Astrocyte of the spinal cord (primary cell): ENCODE data around the gene FAM124A.

Experiments
- DNase-seq: peaks from one replicate; pipeline ENCODE4 v3.0.0; 2011; ENCODE audit warnings: low read depth, low spot score
- H3K4me3 ChIP-seq: 2 replicates; pipeline ENCODE4 v1.5.1; 2011; ENCODE audit warnings: low read depth, mild to moderate bottlenecking, low read length, moderate library complexity
- in situ Hi-C: cut with HindIII; loops from 2 replicates; pipeline ENCODE4 v1.10.0; 2017; ENCODE audit warnings: low sequenced_read_pairs
- TF ChIP-seq, protein P1 (sequence below): IDR thresholded peaks from 2 replicates; pipeline ENCODE4 v1.5.1; 2012; ENCODE audit warnings: low read depth, mild to moderate bottlenecking, low read length, inconsistent platforms

FAM124A gene

DNA sequence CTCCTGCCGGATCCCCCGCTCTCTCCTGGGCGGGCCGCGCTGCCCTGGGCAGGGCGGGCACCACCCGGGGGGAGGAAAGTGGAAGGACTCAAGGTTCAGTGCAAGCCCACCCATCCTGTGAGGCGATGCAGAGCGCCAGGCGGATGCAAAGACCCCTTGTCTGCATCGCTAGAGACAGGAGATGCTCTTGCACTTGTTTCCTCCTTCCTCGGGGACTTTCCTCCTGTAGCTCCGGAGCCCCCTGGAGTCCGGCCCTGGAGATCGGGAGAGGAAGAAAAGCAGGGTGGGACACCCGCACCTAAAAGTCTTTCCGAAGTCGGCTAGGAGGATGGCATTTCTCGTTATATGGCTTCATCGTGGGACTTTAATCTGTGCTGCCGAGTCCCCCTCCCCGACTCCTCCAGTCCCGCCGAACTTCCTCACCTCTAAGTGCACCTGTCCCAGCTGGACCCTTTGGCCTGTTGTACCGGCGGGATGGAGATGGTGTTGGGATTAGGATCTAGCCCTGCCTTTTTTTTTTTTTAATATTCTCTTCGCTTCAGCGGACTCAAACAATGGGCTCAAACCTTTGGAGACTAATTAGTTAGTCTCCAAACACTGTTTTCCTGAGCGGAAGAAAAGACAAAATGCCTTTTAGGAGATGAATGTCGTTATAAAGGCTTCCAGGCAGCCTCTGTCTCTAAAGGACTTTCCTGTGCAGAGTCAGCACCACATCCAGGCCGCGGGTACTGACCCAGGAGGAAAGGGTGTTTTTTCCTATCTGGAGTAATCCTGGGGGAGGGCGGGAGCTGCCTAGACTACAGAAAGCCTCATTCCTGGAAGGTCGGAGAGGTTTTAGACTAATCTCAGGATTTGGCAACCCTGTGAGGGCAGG is 725 bp downstream of the FAM124A start:
- TF ChIP-seq, protein P1, sequence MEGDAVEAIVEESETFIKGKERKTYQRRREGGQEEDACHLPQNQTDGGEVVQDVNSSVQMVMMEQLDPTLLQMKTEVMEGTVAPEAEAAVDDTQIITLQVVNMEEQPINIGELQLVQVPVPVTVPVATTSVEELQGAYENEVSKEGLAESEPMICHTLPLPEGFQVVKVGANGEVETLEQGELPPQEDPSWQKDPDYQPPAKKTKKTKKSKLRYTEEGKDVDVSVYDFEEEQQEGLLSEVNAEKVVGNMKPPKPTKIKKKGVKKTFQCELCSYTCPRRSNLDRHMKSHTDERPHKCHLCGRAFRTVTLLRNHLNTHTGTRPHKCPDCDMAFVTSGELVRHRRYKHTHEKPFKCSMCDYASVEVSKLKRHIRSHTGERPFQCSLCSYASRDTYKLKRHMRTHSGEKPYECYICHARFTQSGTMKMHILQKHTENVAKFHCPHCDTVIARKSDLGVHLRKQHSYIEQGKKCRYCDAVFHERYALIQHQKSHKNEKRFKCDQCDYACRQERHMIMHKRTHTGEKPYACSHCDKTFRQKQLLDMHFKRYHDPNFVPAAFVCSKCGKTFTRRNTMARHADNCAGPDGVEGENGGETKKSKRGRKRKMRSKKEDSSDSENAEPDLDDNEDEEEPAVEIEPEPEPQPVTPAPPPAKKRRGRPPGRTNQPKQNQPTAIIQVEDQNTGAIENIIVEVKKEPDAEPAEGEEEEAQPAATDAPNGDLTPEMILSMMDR, result peak; percentile 24
- H3K4me3 ChIP-seq, result peak overlapping the region; percentile 44
- in situ Hi-C loops, result no loop called here
- no peak for DNase-seq

- no peak for DNase-seq
- TF ChIP-seq, protein P1, result no peak
- no peak overlapping the region for H3K4me3 ChIP-seq
- in situ Hi-C loops, result no loop called here
These were observed 1.5 kb downstream of the FAM124A start for GRCh38 chr13:51223560-51224270.

GRCh38 chr13:51225029-51225428 is 2.8 kb downstream of the FAM124A start:
- no peak for DNase-seq
- TF ChIP-seq, protein P1, result no peak
- in situ Hi-C loops, result no loop called here

GRCh38 chr13:51227404-51227803 is 5.2 kb downstream of the FAM124A start:
- TF ChIP-seq, protein P1, result no peak
- in situ Hi-C loops, result no loop called here
- DNase-seq, result no peak
- no peak overlapping the region for H3K4me3 ChIP-seq

More at GRCh38 chr13:51225029-51225428, 2.8 kb downstream of the FAM124A start:
- H3K4me3 ChIP-seq, result no peak overlapping the region

DNA sequence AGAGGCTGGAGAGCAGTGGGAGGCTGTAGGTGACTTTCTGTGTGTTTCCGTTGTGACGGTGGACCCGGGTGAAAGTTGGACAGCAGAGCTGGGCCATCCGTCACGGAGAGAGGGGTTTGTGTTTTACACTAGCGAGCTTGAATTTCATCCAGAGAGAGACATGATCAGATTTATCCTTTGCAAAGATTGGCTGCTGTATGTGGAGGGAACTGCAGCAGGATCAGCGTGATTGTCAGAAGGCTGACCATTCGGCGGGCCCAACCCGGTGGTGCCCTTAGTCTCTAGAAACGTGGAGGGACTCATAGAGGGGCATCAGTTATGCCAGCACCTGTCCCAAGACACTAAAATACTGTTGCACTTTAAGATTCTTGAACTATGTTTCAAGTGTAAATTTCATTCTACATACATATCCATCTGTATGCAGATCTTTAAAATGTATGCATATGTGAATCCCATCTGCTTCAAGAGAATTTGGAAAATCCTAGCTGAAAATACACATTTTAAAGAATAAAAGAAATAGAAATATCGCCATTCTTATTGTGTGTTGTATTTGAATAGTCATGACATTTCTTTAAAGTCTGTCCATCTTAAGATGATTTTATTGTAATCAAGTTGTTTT is 7.0 kb downstream of the FAM124A start:
- in situ Hi-C loops, result no loop called here
- TF ChIP-seq, protein P1, result no peak
- DNase-seq, result no peak
- no peak overlapping the region for H3K4me3 ChIP-seq

- in situ Hi-C loops, result no loop called here
- DNase-seq, result no peak
- TF ChIP-seq, protein P1, result no peak
- no peak overlapping the region for H3K4me3 ChIP-seq
These were observed 7.5 kb downstream of the FAM124A start for GRCh38 chr13:51229731-51230130.
